Measurements from ENCODE around the gene AFF3.

GRCh38 chr2:100060875-100061274 is 81.5 kb downstream of the AFF3 start:
- TF ChIP-seq, protein P1, sequence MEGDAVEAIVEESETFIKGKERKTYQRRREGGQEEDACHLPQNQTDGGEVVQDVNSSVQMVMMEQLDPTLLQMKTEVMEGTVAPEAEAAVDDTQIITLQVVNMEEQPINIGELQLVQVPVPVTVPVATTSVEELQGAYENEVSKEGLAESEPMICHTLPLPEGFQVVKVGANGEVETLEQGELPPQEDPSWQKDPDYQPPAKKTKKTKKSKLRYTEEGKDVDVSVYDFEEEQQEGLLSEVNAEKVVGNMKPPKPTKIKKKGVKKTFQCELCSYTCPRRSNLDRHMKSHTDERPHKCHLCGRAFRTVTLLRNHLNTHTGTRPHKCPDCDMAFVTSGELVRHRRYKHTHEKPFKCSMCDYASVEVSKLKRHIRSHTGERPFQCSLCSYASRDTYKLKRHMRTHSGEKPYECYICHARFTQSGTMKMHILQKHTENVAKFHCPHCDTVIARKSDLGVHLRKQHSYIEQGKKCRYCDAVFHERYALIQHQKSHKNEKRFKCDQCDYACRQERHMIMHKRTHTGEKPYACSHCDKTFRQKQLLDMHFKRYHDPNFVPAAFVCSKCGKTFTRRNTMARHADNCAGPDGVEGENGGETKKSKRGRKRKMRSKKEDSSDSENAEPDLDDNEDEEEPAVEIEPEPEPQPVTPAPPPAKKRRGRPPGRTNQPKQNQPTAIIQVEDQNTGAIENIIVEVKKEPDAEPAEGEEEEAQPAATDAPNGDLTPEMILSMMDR (IDR thresholded peaks at IDR 0.05 in 2 of 3, conservative IDR thresholded peaks at IDR 0.05 in 1 of 3; ENCODE audit: borderline replicate concordance in 1 of 3, insufficient read depth in 1 of 3, low read depth in 2 of 3, low read length in 2 of 3), result no peak
- TF ChIP-seq ZBTB33 (IDR thresholded peaks at IDR 0.05; ENCODE audit: extremely low read depth, insufficient replicate concordance, low read length) (no peak), ELF1 (IDR thresholded peaks at IDR 0.05; ENCODE audit: borderline replicate concordance, low read depth) (no peak), POLR2AphosphoS5 (IDR thresholded peaks at IDR 0.05; ENCODE audit: low read depth, low read length) (no peak), ATF3 (IDR thresholded peaks at IDR 0.05) (no peak), POLR2A (IDR thresholded peaks at IDR 0.05; ENCODE audit: borderline replicate concordance, extremely low read depth, insufficient read depth, insufficient read length) (no peak), RAD21 (IDR thresholded peaks at IDR 0.05; ENCODE audit: low read depth) (no peak), SRF (IDR thresholded peaks at IDR 0.05; ENCODE audit: low read depth) (no peak), ZNF274 (IDR thresholded peaks at IDR 0.05; ENCODE audit: low read depth, low read length) (no peak), YY1 (IDR thresholded peaks at IDR 0.05; ENCODE audit: extremely low read depth, insufficient replicate concordance, low read depth, low read length) (no peak), JUND (IDR thresholded peaks at IDR 0.05) (no peak), CEBPB (IDR thresholded peaks at IDR 0.05; ENCODE audit: low read depth) (no peak)

All from HCT116 (cell line).